Measurements from ENCODE around the gene VPS13D. TPM values are rescaled to one million over a fixed set of nuclear protein-coding genes. Genes with fewer than 3 reads are reported as not detected.

Gene VPS13D
- total RNA-seq, 1 experiment from 2014 or later = 33.1 TPM

DNA sequence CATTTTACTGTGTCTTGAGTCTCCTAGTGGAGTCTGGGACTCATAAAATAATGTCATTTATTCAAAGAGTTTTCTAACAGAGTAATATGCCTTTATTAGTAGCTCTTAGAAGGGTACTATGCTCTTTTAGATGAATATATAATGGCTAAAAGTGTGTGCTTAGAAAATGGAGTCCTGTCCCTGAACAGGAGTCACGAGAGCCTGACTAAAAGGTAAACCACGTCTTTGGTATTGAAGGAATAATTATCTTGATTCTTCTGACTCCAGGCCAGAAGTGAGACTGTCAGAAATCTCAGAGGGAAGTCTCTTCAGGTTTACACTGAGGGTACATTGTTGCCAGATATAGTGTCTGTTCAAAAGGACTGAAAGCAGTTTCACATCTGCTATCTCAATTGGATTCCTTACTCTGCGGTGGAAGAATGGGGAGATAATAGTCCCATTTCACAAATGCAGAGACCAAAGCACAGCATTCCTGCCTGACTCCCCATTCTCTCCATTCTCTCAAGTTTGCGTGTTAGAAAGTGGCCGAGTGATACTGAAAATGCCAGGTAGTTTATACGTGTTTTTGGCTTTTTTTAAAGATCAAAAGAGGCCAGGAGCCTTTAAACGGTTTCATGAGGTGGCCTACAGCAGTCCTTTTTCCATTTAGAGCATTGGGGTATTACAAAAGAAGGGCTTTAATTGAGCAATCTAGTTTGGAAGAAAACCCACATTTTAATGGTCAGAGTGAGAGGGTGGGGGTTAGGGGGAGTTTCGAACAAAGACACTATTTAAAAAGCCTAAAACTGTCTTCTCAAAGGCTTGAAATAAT, 176.6 kb downstream of the VPS13D start:
- H3K4me1 ChIP-seq (ENCODE audit: control insufficient read depth, insufficient read depth, low read length) = peaks cover 7% of the 10 kb centered on the region; the same call in 1 of the 2 replicates
- H3K27ac ChIP-seq (ENCODE audit: low read length) = peak overlapping the region; percentile 72
- intact Hi-C loops (cut with micrococcal nuclease; ENCODE audit: unreplicated experiment) (no loop called here), in situ Hi-C loops (cut with HindIII; ENCODE audit: low pct_unique_long_range_greater_than_20kb, low sequenced_read_pairs) (no loop called here)
- TF ChIP-seq SIN3A (IDR thresholded peaks at IDR 0.05; ENCODE audit: borderline replicate concordance, insufficient read depth, low read depth, low read length) = no peak
- TF ChIP-seq TCF7L2 (IDR thresholded peaks at IDR 0.05; ENCODE audit: low read depth, low read length) = no peak
- TF ChIP-seq POLR2AphosphoS5 (IDR thresholded peaks at IDR 0.05; ENCODE audit: low read depth, low read length) = no peak
- TF ChIP-seq REST (IDR thresholded peaks at IDR 0.05; ENCODE audit: insufficient read depth in 1 of 2, low read depth in 2 of 2, low read length in 1 of 2) = no peak
- TF ChIP-seq, protein P1, sequence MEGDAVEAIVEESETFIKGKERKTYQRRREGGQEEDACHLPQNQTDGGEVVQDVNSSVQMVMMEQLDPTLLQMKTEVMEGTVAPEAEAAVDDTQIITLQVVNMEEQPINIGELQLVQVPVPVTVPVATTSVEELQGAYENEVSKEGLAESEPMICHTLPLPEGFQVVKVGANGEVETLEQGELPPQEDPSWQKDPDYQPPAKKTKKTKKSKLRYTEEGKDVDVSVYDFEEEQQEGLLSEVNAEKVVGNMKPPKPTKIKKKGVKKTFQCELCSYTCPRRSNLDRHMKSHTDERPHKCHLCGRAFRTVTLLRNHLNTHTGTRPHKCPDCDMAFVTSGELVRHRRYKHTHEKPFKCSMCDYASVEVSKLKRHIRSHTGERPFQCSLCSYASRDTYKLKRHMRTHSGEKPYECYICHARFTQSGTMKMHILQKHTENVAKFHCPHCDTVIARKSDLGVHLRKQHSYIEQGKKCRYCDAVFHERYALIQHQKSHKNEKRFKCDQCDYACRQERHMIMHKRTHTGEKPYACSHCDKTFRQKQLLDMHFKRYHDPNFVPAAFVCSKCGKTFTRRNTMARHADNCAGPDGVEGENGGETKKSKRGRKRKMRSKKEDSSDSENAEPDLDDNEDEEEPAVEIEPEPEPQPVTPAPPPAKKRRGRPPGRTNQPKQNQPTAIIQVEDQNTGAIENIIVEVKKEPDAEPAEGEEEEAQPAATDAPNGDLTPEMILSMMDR (IDR thresholded peaks at IDR 0.05) = no peak
- BruUV-seq (replicated peaks) = no TSS peak
- ATAC-seq (no peak), DNase-seq (ENCODE audit: low read depth, low spot score) (no peak)
- peaks cover 17% of the 10 kb centered on the region; the same call in 1 of the 2 replicates for H3K9me3 ChIP-seq (ENCODE audit: control insufficient read depth, insufficient read depth, low read depth, low read length)
- peaks cover 2% of the 10 kb centered on the region; the same call in 1 of the 2 replicates for H3K36me3 ChIP-seq (ENCODE audit: control insufficient read depth, insufficient read depth, low read length)
- POLR2A ChIA-PET = no interaction called here
- H3K4me3 ChIP-seq (ENCODE audit: low read depth in 2 of 2, low read length in 2 of 2) = no peak overlapping the region
- H3K27me3 ChIP-seq (ENCODE audit: control insufficient read depth, insufficient read depth, low read length) = no peaks in the 10 kb centered on the region
- CTCF ChIA-PET = interaction anchor here (0.7 kb wide), 1 partner anchor 10 kb away, joined by 3 read pairs; no protein-coding TSS in a partner anchor

DNA sequence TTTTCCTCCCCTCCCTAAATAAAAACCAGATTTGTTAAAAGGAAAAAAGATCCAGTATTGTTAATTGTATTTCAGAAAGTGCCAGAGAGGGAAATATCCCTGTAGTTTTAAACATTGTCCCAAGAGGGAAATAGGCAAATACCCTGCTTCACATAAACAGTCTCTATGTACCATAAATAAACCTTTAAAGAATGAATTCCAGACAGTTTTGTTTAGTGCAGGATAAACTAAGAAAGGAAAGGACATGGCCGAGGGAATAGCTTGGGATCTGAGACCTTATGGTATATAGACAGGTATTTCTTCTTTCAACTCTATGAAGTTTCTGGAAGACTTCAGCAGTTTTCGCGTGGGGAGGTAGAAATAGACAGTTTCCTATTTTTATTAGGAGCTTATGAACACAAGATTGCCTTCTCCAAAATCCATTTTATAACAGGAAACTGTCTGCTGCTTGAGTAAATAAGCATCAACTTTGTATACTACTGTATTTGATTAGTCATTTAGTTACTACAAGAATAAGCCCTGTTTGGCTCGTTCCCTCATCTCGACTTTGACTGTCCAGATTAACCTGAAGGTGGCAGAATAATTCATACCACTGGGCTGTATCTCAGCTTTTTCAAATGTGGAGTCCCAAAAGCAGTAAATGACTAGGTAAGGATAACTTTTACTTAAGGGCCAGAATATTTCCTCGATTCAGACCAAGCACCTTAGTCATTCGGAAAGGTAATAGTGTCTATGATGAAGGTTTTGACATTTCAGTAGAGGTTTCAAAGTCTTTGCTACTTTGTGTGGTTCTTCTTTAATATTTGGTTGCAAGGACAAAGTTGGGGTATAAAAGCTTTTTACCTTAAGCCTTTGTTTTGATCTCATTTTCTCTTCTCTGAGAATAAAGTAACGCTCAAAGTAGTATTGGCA, 177.5 kb downstream of the VPS13D start:
- Histone ChIP-seq H3K4me3 (ENCODE audit: low read depth in 2 of 2, low read length in 2 of 2) (no peak overlapping the region), H3K4me1 (ENCODE audit: control insufficient read depth, insufficient read depth, low read length) (peaks cover 7% of the 10 kb centered on the region; the same call in 1 of the 2 replicates), H3K27me3 (ENCODE audit: control insufficient read depth, insufficient read depth, low read length) (no peaks in the 10 kb centered on the region), H3K9me3 (ENCODE audit: control insufficient read depth, insufficient read depth, low read depth, low read length) (peaks cover 17% of the 10 kb centered on the region; the same call in 1 of the 2 replicates), H3K36me3 (ENCODE audit: control insufficient read depth, insufficient read depth, low read length) (peaks cover under 1% of the 10 kb centered on the region; the same call in 1 of the 2 replicates), H3K27ac (ENCODE audit: low read length) (peak overlapping the region; percentile 72)
- ATAC-seq = no peak
- DNase-seq (ENCODE audit: low read depth, low spot score) = peak; percentile 50
- intact Hi-C loops (cut with micrococcal nuclease; ENCODE audit: unreplicated experiment) = no loop called here
- no peak for TF ChIP-seq SIN3A (IDR thresholded peaks at IDR 0.05; ENCODE audit: borderline replicate concordance, insufficient read depth, low read depth, low read length)
- TF ChIP-seq, protein P1 (IDR thresholded peaks at IDR 0.05) = peak; percentile 44; the same call in 1 of the 2 replicates
- BruUV-seq (replicated peaks) = no TSS peak
- ChIA-PET POLR2A (no interaction called here), CTCF (interaction anchor here (0.5 kb wide), 1 partner anchor 216 kb away, joined by 6 read pairs; no protein-coding TSS in a partner anchor)
- in situ Hi-C loops (cut with HindIII; ENCODE audit: low pct_unique_long_range_greater_than_20kb, low sequenced_read_pairs) = no loop called here

Data from Panc1 (cell line).